T-cell (primary cell): ENCODE results near the gene SKI. TPM values are rescaled to one million over a fixed set of nuclear protein-coding genes. Genes with fewer than 3 reads are reported as not detected.
A peak's percentile ranks its signal among the peaks of the same experiment; 100 is the strongest.

Experiments used
- ATAC-seq, 4 experiments: fragments of 200-7000 bp in 3 of 4; fragments of 150-1000 bp in 1 of 4; cut with Tn5 transposase; replicated peaks in 1 of 4; 1 replicate in 3 of 4; 2 replicates in 1 of 4; pipeline ENCODE4 v1.10.0; 2021; ENCODE audit warnings: moderate library complexity in 3 of 4, mild to moderate bottlenecking in 2 of 4, moderate number of reproducible peaks in 1 of 4
- CTCF ChIA-PET, 2 donors: fragments of 300-600 bp; sonication (Branson Sonifier 250); formaldehyde crosslinking; loops; one replicate each; lab custom pipeline; 2022; ENCODE audit warnings: antibody characterized with exemption in 2 of 2; lab: Charles Lee
- POLR2A ChIA-PET, 2 donors: fragments of 300-600 bp; sonication (Branson Sonifier 250); formaldehyde crosslinking; loops; one replicate each; lab custom pipeline; 2022; ENCODE audit warnings: antibody characterized with exemption in 2 of 2; lab: Charles Lee
- DNase-seq, 35 experiments: peaks; one replicate each; pipeline versions ENCODE4 v3.0.0 to v3.0.0-alpha.2; 2013 to 2023
- H3K27ac ChIP-seq: one replicate; pipeline ENCODE4 v1.5.1; 2013; ENCODE audit warnings: low read length
- H3K27me3 ChIP-seq, 2 experiments: replicated peaks in 1 of 2; 1 replicate in 1 of 2; 2 replicates in 1 of 2; pipeline versions ENCODE4 v1.6.1 to v1.7.0; 2013; ENCODE audit warnings: low read length in 1 of 2, mixed read lengths in 1 of 2; ENCODE audit not compliant: control insufficient read depth in 2 of 2, insufficient read depth in 2 of 2; ENCODE audit errors: extremely low read depth in 1 of 2
- H3K36me3 ChIP-seq, 2 donors: 1 replicate in 1 of 2; 2 replicates in 1 of 2; pipeline versions ENCODE4 v1.6.1 to v1.7.0; 2013; ENCODE audit warnings: low read length in 1 of 2; ENCODE audit not compliant: control insufficient read depth in 2 of 2, insufficient read depth in 1 of 2; ENCODE audit errors: extremely low read depth in 1 of 2
- H3K4me1 ChIP-seq, 2 experiments: 1 replicate in 1 of 2; 2 replicates in 1 of 2; pipeline versions ENCODE4 v1.6.1 to v1.7.0; 2013; ENCODE audit warnings: low read length in 2 of 2, mixed read lengths in 1 of 2; ENCODE audit not compliant: insufficient read depth in 2 of 2, control insufficient read depth in 1 of 2; ENCODE audit errors: extremely low read depth in 1 of 2
- H3K4me3 ChIP-seq, 2 donors: 1 replicate in 1 of 2; 2 replicates in 1 of 2; pipeline versions ENCODE4 v1.5.1 to v1.7.0; 2013; ENCODE audit warnings: mild to moderate bottlenecking in 2 of 2, low read length in 1 of 2, moderate library complexity in 1 of 2; ENCODE audit not compliant: control insufficient read depth in 1 of 2; ENCODE audit errors: extremely low read depth in 1 of 2
- H3K9me3 ChIP-seq: 2 replicates; pipeline ENCODE4 v1.7.0; 2013
- H3K27ac Mint-ChIP-seq, 2 donors: one replicate each; pipeline ENCODE4 v1.8.0; 2020 to 2021; ENCODE audit warnings: mild to moderate bottlenecking in 2 of 2, mixed read lengths in 2 of 2
- H3K27me3 Mint-ChIP-seq, 2 donors: one replicate each; pipeline ENCODE4 v1.8.0; 2021 to 2022; ENCODE audit warnings: mixed read lengths in 2 of 2
- H3K36me3 Mint-ChIP-seq: one replicate; pipeline ENCODE4 v1.8.0; 2021; ENCODE audit warnings: mixed read lengths
- H3K4me1 Mint-ChIP-seq, 3 donors: one replicate each; pipeline ENCODE4 v1.8.0; 2020 to 2022; ENCODE audit warnings: mixed read lengths in 3 of 3, mild to moderate bottlenecking in 1 of 3
- H3K4me3 Mint-ChIP-seq, 3 donors: one replicate each; pipeline ENCODE4 v1.8.0; 2020 to 2022; ENCODE audit warnings: mild to moderate bottlenecking in 3 of 3, mixed read lengths in 3 of 3, moderate library complexity in 3 of 3
- H3K9me3 Mint-ChIP-seq, 3 donors: one replicate each; pipeline ENCODE4 v1.8.0; 2020 to 2022; ENCODE audit warnings: mixed read lengths in 3 of 3
- WGBS: methylation state at CpG from one replicate; pipeline ENCODE4 v1.1.5; 2013; ENCODE audit warnings: missing lambda C conversion rate; ENCODE audit not compliant: insufficient coverage; 5-methylcytosine and 5-hydroxymethylcytosine counted together
- total RNA-seq, 35 experiments: library from RNA in 6 of 35; stranded (reverse) in 6 of 35; fragments of 120-200 nt in 1 of 35; gene quantifications; one replicate each; pipeline versions ENCODE4 v1.2.1 to v1.2.4 and lab custom pipeline; 2013 to 2026

SKI gene
- total RNA-seq, 5 donors from 2014 or later (not counting 1 experiment from before 2014, with no cell fraction given), result 137 to 299 (median 157) TPM

- H3K4me3 Mint-ChIP-seq, result no peak overlapping the region
- H3K4me1 Mint-ChIP-seq, result peaks cover 59 to 69% (median 68%) of the 10 kb centered on the region in 3 donors
- Histone ChIP-seq H3K36me3 (peaks cover 3 to 25% of the 10 kb centered on the region in 2 donors), H3K27ac (peak overlapping the region; percentile 26), H3K4me3 (no peak overlapping the region), H3K4me1 (peaks cover 18 to 94% of the 10 kb centered on the region in 2 experiments), H3K9me3 (no peaks in the 10 kb centered on the region), H3K27me3 (no peaks in the 10 kb centered on the region)
- no peaks in the 10 kb centered on the region for H3K27me3 Mint-ChIP-seq
- H3K9me3 Mint-ChIP-seq, result no peaks in the 10 kb centered on the region
- WGBS, result 87% methylated on average over 10 of the region's 14 CpGs
- peak overlapping the region in 1 of 2 donors; percentile 83 for H3K27ac Mint-ChIP-seq
- no peak for DNase-seq
- POLR2A ChIA-PET, result interaction anchor here in 1 of 2 donors (0.6 to 1.2 kb wide), 3 partner anchors 12 to 25 kb away, joined by 3 read pairs; no protein-coding TSS in a partner anchor
- H3K36me3 Mint-ChIP-seq, result peaks cover 20% of the 10 kb centered on the region
- CTCF ChIA-PET, result no interaction called here
- no peak for ATAC-seq
Measured at GRCh38 chr1:2251363-2251762, 23.2 kb downstream of the SKI start.

GRCh38 chr1:2251786-2252185, 23.7 kb downstream of the SKI start:
- Histone ChIP-seq H3K36me3 (peaks cover 3 to 25% of the 10 kb centered on the region in 2 donors), H3K4me1 (peaks cover 18 to 94% of the 10 kb centered on the region in 2 experiments), H3K27ac (peak overlapping the region; percentile 26), H3K27me3 (no peaks in the 10 kb centered on the region), H3K9me3 (no peaks in the 10 kb centered on the region), H3K4me3 (no peak overlapping the region)
- ChIA-PET POLR2A (interaction anchor here (0.6 to 1.2 kb wide), 4 partner anchors 12 to 25 kb away, joined by 3 read pairs; no protein-coding TSS in a partner anchor), CTCF (no interaction called here)
- H3K27me3 Mint-ChIP-seq, result no peaks in the 10 kb centered on the region
- peaks cover 55 to 65% (median 64%) of the 10 kb centered on the region in 3 donors for H3K4me1 Mint-ChIP-seq
- peaks cover 0 to under 1% (median 0%) of the 10 kb centered on the region in 3 donors for H3K9me3 Mint-ChIP-seq
- WGBS, result 68% methylated on average over 12 of the region's 17 CpGs
- DNase-seq (peak in 9 of 35 experiments; percentile 35 to 57 (median 43)), ATAC-seq (no peak)
- peak overlapping the region; percentile 83 to 89 for H3K27ac Mint-ChIP-seq
- H3K36me3 Mint-ChIP-seq, result peaks cover 18% of the 10 kb centered on the region
- H3K4me3 Mint-ChIP-seq, result no peak overlapping the region

DNA sequence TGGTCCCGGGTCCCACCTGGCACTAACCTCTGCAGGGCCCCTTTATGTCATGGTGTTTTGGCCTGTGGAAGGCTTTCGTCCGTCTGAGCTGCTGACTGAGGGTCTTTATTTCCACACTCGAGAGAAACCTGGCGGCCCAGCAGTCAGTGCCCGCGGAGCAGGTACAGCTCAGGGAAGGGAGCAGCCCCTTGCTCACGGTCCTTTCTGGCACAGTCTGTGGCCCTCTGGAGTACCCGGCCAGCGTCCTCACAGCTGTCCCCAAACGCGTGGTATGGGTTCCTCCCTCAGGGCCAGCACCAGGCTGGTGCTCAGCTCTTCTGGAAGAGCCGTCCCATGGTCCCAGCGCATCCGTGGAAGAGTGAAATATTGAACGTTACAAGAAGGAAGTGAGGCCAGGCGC, 24.3 kb downstream of the SKI start:
- Histone ChIP-seq H3K4me1 (peaks cover 18 to 94% of the 10 kb centered on the region in 2 experiments), H3K36me3 (peaks cover 3 to 25% of the 10 kb centered on the region in 2 donors), H3K4me3 (no peak overlapping the region), H3K27ac (no peak overlapping the region), H3K9me3 (no peaks in the 10 kb centered on the region), H3K27me3 (no peaks in the 10 kb centered on the region)
- H3K27me3 Mint-ChIP-seq, result no peaks in the 10 kb centered on the region
- no peak for ATAC-seq
- peak overlapping the region in 1 of 3 donors; percentile 29 for H3K4me3 Mint-ChIP-seq
- peak overlapping the region; percentile 83 to 89 for H3K27ac Mint-ChIP-seq
- 97% methylated on average over 17 of the region's 17 CpGs for WGBS
- no peak for DNase-seq
- H3K36me3 Mint-ChIP-seq, result peaks cover 21% of the 10 kb centered on the region
- peaks cover 0 to 5% (median 3%) of the 10 kb centered on the region in 3 donors for H3K9me3 Mint-ChIP-seq
- POLR2A ChIA-PET, result interaction anchor here (0.6 to 1.2 kb wide), 4 partner anchors 13 to 22 kb away, joined by 3 read pairs; no protein-coding TSS in a partner anchor
- CTCF ChIA-PET, result no interaction called here
- H3K4me1 Mint-ChIP-seq, result peaks cover 55 to 60% (median 59%) of the 10 kb centered on the region in 3 donors

DNA sequence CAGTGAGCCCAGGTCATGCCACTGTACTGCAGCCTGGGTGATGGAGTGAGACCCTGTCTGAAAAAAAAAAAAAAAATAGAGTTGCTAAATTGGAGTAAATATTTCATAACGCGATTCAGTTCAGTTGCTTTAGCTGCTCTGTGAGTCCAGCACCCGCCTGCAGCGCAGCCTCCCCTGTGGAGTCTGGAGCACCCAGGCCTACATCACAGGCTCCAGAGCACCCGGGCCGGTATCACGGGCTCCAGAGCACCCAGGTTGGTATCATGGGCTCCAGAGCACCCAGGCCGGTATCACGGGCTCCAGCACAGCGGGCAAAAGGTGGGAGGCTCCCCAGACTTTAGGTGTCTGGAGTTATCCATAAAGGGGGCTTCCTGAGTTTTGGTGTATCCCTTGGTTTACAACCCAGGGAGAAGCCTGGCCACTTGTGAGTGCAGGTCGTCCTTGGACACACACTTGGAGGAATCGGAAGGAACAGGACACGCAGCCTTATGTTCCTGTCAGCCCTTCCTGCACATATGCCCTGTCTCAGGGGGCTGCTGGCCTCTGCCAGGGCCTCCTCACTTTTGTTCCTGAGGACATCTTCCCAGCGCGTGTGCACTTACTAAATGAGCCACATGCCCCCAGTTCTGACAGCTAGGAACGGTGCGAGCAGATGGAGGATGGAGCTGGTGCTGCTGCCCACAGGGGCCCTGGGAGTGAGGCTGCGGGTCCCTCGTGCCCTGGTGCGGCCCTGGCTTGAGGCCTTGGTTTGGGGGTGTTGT, 25.1 kb downstream of the SKI start:
- DNase-seq (no peak), ATAC-seq (no peak)
- H3K27me3 ChIP-seq, result no peaks in the 10 kb centered on the region
- H3K9me3 Mint-ChIP-seq, result peaks cover 0 to 5% (median 3%) of the 10 kb centered on the region in 3 donors
- ChIA-PET CTCF (no interaction called here), POLR2A (interaction anchor here in 1 of 2 donors (0.7 kb wide), 1 partner anchor 19 kb away, joined by 3 read pairs; no protein-coding TSS in a partner anchor)
- H3K4me3 ChIP-seq, result no peak overlapping the region
- H3K4me1 ChIP-seq, result peaks cover 18 to 94% of the 10 kb centered on the region in 2 experiments
- H3K27me3 Mint-ChIP-seq, result no peaks in the 10 kb centered on the region
- peaks cover 3 to 25% of the 10 kb centered on the region in 2 donors for H3K36me3 ChIP-seq
- peaks cover 55 to 63% (median 59%) of the 10 kb centered on the region in 3 donors for H3K4me1 Mint-ChIP-seq
- peak overlapping the region; percentile 99 for H3K27ac ChIP-seq
- no peaks in the 10 kb centered on the region for H3K9me3 ChIP-seq
- WGBS, result 98% methylated on average over 18 of the region's 20 CpGs
- peaks cover 24% of the 10 kb centered on the region for H3K36me3 Mint-ChIP-seq
- no peak overlapping the region for H3K4me3 Mint-ChIP-seq
- peak overlapping the region; percentile 83 to 89 for H3K27ac Mint-ChIP-seq

GRCh38 chr1:2253797-2254480, 25.8 kb downstream of the SKI start:
- ChIA-PET CTCF (no interaction called here), POLR2A (no interaction called here)
- no peaks in the 10 kb centered on the region for H3K9me3 ChIP-seq
- DNase-seq (no peak), ATAC-seq (no peak)
- Mint-ChIP-seq H3K9me3 (peaks cover 0 to 5% (median 3%) of the 10 kb centered on the region in 3 donors), H3K4me1 (peaks cover 55 to 58% (median 58%) of the 10 kb centered on the region in 3 donors), H3K36me3 (peaks cover 24% of the 10 kb centered on the region), H3K27ac (peak overlapping the region in 1 of 2 donors; percentile 89), H3K27me3 (no peaks in the 10 kb centered on the region), H3K4me3 (no peak overlapping the region)
- peaks cover 3 to 23% of the 10 kb centered on the region in 2 donors for H3K36me3 ChIP-seq
- 97% methylated on average over 18 of the region's 23 CpGs for WGBS
- H3K4me1 ChIP-seq, result peaks cover 21 to 94% of the 10 kb centered on the region in 2 experiments
- no peaks in the 10 kb centered on the region for H3K27me3 ChIP-seq
- H3K27ac ChIP-seq, result peak overlapping the region; percentile 99
- no peak overlapping the region for H3K4me3 ChIP-seq

DNA sequence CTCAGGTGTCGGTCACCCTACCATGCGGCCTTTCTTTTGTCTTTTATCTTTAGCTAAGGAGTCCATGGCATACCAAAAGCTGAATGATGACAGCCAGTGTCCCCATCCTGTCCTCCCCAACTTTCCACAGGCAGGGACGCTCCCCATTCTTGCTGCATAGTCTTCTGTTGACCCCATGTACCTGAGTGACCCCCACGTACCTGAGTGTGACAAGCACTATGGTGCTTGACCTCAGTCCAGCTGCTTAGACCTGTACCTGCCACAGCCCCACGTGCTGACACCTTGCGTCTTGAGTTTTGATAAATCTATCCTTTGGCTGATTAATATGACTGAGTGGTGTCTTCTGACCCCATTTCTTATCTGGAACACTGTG, 26.9 kb downstream of the SKI start:
- no peak overlapping the region for H3K4me3 ChIP-seq
- WGBS, result 96% methylated on average over 6 of the region's 6 CpGs
- H3K9me3 ChIP-seq, result no peaks in the 10 kb centered on the region
- Mint-ChIP-seq H3K27ac (no peak overlapping the region), H3K4me3 (no peak overlapping the region), H3K4me1 (peaks cover 55 to 60% (median 59%) of the 10 kb centered on the region in 3 donors), H3K27me3 (no peaks in the 10 kb centered on the region), H3K36me3 (peaks cover 25% of the 10 kb centered on the region), H3K9me3 (peaks cover 0 to 5% (median 3%) of the 10 kb centered on the region in 3 donors)
- DNase-seq (no peak), ATAC-seq (no peak)
- ChIA-PET CTCF (interaction anchor here in 1 of 2 donors (0.9 to 1.3 kb wide), 4 partner anchors 25 to 127 kb away, joined by 3 to 11 read pairs (median 6); partner anchors contain the start of gene FAAP20), POLR2A (interaction anchor here (0.5 to 2.6 kb wide), 8 partner anchors 9 to 56 kb away, joined by 3 to 25 read pairs (median 6); no protein-coding TSS in a partner anchor)
- peaks cover 3 to 19% of the 10 kb centered on the region in 2 donors for H3K36me3 ChIP-seq
- H3K4me1 ChIP-seq, result peaks cover 29 to 94% of the 10 kb centered on the region in 2 experiments
- no peaks in the 10 kb centered on the region for H3K27me3 ChIP-seq
- peak overlapping the region; percentile 99 for H3K27ac ChIP-seq
